Testis (tissue), 2 donors: ENCODE data around the gene TEX14.

Source experiments
- POLR2A ChIP-seq: fragments of 450-650 bp; IDR thresholded peaks from one replicate; pipeline ENCODE4 v1.6.1; 2017; ENCODE audit warnings: antibody characterized with exemption, mild to moderate bottlenecking, moderate library complexity
- TF ChIP-seq, protein P1 (sequence below), 3 experiments: fragments of 450-650 bp in 2 of 3; fragments of 200-600 bp in 1 of 3; sonication (generic) in 1 of 3; IDR thresholded peaks; one replicate each; pipeline ENCODE4 v1.5.1; 2016 to 2019; ENCODE audit warnings: antibody characterized with exemption in 3 of 3, mild to moderate bottlenecking in 2 of 3, moderate library complexity in 1 of 3

DNA sequence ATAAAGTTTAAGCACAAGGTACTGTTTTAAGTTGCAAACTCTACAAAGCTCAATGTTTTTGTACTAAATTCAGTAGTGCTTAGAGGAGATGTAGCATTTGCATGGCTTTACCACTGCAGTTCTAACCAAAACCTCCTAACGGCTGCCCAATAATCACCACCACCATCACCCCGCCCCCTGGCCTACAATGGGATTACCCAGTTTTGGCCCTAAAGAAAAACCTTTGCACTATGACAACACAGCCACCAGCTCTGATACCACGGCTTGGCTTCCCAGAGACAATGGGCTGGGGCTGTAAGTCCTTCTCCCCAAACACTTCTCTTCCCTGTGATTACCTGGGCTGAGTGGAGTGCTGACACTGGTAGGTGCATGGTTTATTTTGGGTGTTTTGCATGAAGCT, 119.0 kb downstream of the TEX14 start:
- TF ChIP-seq POLR2A, result no peak
- TF ChIP-seq, protein P1, sequence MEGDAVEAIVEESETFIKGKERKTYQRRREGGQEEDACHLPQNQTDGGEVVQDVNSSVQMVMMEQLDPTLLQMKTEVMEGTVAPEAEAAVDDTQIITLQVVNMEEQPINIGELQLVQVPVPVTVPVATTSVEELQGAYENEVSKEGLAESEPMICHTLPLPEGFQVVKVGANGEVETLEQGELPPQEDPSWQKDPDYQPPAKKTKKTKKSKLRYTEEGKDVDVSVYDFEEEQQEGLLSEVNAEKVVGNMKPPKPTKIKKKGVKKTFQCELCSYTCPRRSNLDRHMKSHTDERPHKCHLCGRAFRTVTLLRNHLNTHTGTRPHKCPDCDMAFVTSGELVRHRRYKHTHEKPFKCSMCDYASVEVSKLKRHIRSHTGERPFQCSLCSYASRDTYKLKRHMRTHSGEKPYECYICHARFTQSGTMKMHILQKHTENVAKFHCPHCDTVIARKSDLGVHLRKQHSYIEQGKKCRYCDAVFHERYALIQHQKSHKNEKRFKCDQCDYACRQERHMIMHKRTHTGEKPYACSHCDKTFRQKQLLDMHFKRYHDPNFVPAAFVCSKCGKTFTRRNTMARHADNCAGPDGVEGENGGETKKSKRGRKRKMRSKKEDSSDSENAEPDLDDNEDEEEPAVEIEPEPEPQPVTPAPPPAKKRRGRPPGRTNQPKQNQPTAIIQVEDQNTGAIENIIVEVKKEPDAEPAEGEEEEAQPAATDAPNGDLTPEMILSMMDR (IDR thresholded peaks at IDR 0.05), result no peak
